GM12878 (cell line): ENCODE data around the gene FURIN.

Source experiments
- BHLHE40 ChIP-seq, 2 experiments: fragments of 450-650 bp in 1 of 2; IDR thresholded peaks; 2 replicates each; pipeline ENCODE4 v1.6.1; 2011 to 2017; ENCODE audit warnings: low read depth in 2 of 2, borderline replicate concordance in 1 of 2, improper control_type of control experiment in 1 of 2, low read length in 1 of 2, mild to moderate bottlenecking in 1 of 2
- CEBPZ ChIP-seq: fragments of 150-350 bp; IDR thresholded peaks from 2 replicates; pipeline ENCODE4 v1.6.1; 2016; ENCODE audit warnings: low read depth, low read length
- EZH2 ChIP-seq: IDR thresholded peaks from 2 replicates; pipeline ENCODE4 v1.6.1; 2012; ENCODE audit warnings: low read depth, mild to moderate bottlenecking, control low read depth, inconsistent platforms, low read length, borderline replicate concordance; ENCODE audit not compliant: control insufficient read depth
- GABPA ChIP-seq: IDR thresholded peaks from 2 replicates; pipeline ENCODE4 v1.6.1; 2014; ENCODE audit warnings: antibody characterized with exemption, low read depth, mild to moderate bottlenecking, inconsistent platforms
- NR2C1 ChIP-seq: fragments of 450-650 bp; IDR thresholded peaks from 2 replicates; pipeline ENCODE4 v1.6.1; 2017; ENCODE audit warnings: antibody characterized with exemption, mild to moderate bottlenecking, moderate library complexity
- POLR2A ChIP-seq: IDR thresholded peaks from 2 replicates; pipeline ENCODE4 v1.6.1; 2011; ENCODE audit warnings: low read depth, mild to moderate bottlenecking, low read length
- POLR2AphosphoS5 ChIP-seq: IDR thresholded peaks from 2 replicates; pipeline ENCODE4 v1.6.1; 2011; ENCODE audit warnings: mild to moderate bottlenecking, low read length, inconsistent platforms
- REST ChIP-seq: IDR thresholded peaks from 2 replicates; pipeline ENCODE4 v1.6.1; 2012; ENCODE audit warnings: mild to moderate bottlenecking, low read depth, low read length
- SIN3A ChIP-seq: IDR thresholded peaks from 2 replicates; pipeline ENCODE4 v1.6.1; 2012; ENCODE audit warnings: low read depth, low read length, improper control_type of control experiment

GRCh38 chr15:90876512-90877170 lies 8.3 kb downstream of the FURIN start:
- TF ChIP-seq EZH2 (no peak), SIN3A (no peak), BHLHE40 (IDR thresholded peaks at IDR 0.05; ENCODE audit: borderline replicate concordance in 1 of 2, low read depth in 2 of 2, low read length in 1 of 2) (no peak), POLR2A (no peak), REST (no peak), NR2C1 (no peak), CEBPZ (no peak), GABPA (no peak), POLR2AphosphoS5 (no peak)
